ACHN (cell line): ENCODE results near the gene MCEMP1.
A peak's percentile ranks its signal among the peaks of the same experiment; 100 is the strongest.
"Not testable (repeated sequence)": the region's sequence is repeated elsewhere in the genome, so short reads cannot be mapped to it uniquely, and the experiment has no call there.

ENCODE experiments used
- DNase-seq: peaks from one replicate; pipeline ENCODE4 v3.0.0-alpha.2; 2015
- in situ Hi-C: cut with HindIII; loops from 2 replicates; pipeline ENCODE4 v1.10.0; 2017; ENCODE audit warnings: low sequenced_read_pairs, low pct_ligation_motif_present, low pct_unique_long_range_greater_than_20kb

The MCEMP1 gene

DNA sequence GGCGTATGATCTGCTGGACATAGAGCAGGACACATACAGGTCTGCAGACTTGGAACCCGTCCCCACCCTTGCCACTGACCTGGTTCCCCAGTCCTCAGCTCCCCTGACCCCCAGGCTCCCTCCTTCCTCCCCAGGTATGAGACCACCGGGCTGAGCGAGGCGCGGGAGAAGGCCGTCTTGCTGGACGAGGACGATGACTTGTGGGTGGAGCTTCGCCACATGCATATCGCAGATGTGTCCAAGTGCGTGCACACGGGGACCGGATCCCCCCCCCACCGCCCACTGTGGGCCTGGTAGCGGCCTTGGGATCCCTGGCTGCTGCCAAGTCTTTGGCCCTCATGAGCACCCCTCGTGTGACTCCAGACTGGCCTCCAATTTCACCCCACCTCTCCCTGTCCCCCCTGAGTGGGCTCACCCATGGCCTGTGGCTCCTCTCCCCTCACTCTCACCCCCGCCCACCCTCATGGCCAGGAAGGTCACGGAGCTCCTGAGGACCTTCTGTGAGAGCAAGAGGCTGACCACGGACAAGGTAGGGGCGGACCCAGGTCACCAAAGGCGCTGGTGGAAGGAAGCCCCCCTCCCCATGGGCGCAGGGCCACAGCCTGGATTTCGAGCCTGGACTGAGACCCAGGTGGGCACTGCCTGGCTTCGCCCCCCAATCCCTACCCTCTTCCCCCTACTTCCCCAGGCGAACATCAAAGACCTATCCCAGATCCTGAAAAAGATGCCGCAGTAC is 34.4 kb upstream of the MCEMP1 start:
- in situ Hi-C loops: no loop called here
- DNase-seq: no peak

DNA sequence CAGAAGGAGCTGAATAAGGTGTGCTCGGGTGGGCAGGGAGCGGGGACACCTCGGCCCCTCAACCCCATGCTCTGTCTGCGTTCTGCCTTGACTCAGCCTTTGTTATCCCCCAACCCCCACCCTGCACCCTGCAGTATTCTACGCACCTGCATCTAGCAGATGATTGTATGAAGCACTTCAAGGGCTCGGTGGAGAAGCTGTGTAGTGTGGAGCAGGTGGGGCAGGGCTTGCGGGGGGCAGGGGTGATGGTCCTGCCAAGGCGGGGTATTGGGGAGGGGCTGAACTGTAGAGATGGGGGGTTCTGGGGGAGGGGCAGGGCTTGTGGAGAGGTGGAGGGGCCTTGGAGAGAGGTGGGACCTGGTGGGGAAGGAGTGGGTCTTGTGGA is 33.9 kb upstream of the MCEMP1 start:
- in situ Hi-C loops: no loop called here
- DNase-seq: no peak

DNA sequence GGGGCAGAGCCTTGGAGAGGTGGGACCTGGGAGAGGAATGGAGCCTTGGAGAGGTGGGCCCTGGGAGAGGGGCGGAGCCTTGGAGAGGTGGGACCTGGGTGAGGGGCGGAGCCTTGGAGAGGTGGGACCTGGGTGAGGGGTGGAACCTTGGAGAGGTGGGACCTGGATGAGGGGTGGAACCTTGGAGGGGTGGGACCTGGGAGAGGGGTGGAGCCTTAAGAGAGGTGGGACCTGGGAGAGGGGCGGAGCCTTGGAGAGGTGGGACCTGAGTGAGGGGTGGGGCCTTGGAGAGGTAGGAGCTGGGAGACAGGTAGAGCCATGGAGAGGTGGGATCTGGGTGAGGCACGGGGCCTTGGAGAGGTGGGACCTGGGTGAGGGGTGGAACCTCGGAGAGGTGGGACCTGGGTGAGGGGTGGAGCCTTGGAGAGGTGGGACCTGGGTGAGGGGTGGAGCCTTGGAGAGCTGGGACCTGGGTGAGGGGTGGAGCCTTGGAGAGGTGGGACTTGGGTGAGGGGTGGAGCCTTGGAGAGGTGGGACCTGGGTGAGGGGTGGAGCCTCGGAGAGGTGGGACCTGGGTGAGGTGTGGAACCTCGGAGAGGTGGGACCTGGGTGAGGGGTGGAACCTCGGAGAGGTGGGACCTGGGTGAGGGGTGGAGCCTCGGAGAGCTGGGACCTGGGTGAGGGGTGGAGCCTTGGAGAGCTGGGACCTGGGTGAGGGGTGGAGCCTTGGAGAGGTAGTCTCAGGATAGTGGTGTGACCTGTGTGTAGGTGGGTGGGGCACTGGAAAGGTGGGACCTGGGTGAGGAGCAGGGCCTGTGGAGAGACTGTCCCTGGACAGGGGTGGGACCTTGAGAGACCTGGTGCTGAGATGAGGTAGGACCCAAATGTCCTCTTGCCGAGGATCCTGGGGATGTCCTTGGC is 33.0 kb upstream of the MCEMP1 start:
- DNase-seq, in situ Hi-C loops: not testable (repeated sequence)

DNA sequence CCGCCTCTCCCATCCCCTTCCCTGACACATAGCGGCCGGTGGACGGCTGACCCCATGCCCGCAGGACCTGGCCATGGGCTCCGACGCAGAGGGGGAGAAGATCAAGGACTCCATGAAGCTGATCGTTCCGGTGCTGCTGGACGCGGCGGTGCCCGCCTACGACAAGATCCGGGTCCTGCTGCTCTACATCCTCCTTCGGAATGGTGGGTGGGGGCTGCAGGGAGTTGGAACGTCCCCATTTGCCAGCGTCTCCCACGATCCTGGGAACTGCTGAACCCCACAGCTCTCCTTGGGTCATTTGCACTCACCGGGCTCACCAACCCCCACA is 32.4 kb upstream of the MCEMP1 start:
- no peak for DNase-seq
- in situ Hi-C loops: no loop called here

DNA sequence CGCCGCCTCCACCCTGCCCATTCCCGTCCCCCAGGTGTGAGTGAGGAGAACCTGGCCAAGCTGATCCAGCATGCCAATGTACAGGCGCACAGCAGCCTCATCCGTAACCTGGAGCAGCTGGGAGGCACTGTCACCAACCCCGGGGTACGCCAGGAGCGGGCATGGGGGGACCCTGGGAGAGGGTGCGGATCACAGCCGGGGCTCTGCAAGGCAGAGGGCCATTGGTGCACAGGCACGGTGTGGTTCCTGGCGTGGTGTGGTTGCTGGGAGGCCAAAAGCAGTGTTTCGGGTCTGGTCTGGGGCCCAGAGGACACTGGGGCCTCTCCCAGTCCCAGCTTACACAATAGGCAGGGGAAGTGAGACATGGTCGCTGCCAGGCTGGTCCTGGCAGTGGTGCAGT is 31.7 kb upstream of the MCEMP1 start:
- DNase-seq: no peak
- in situ Hi-C loops: no loop called here

DNA sequence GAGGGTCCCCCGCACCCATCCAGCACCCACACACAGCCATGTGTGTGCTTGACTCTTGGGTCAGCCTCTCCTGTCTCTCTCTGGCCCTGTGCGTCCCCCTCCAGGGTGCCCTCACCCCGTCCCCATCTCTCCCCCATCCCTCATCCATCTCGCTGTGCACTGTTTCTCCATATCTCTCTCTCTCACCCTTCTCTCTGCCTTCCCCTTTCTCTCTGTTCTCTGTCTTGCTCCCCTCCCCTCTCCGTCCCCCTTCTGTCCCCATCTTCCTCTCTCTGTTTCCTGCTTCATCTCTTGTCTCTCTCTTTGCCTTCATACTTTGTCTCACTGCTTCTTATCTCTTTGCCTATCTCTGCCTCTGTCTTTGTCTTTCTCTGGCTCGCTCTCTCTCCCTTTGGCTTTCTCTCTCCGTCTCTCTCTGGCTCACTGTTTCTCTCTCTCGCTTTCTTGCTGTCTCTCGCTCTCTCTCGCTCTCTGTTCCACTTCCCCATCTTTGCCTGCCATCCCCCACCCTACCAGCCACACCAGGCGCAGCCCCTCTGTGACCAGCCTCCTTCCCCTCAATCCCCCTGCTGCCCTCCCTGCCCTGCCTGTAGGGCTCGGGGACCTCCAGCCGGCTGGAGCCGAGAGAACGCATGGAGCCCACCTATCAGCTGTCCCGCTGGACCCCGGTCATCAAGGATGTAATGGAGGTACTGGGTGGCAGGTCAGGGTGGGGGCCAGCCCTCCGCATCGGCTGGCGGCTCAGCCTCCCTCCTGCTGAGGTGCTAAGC is 31.0 kb upstream of the MCEMP1 start:
- in situ Hi-C loops: no loop called here
- DNase-seq: no peak

DNA sequence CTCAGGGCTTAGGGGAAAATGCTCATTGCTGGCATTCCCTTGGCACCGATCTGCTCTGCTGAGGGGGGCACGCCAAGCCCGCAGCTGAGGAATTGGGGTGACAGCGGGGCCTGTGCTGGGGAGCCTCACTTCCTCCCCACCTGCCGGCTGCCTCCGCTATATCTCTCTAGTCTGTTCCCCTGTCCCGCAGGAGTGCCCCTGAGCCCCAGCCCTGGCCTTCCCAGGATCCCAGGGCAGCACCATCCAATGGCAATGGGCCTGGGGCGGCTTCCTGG is 30.5 kb upstream of the MCEMP1 start:
- in situ Hi-C loops: no loop called here
- no peak for DNase-seq

DNA sequence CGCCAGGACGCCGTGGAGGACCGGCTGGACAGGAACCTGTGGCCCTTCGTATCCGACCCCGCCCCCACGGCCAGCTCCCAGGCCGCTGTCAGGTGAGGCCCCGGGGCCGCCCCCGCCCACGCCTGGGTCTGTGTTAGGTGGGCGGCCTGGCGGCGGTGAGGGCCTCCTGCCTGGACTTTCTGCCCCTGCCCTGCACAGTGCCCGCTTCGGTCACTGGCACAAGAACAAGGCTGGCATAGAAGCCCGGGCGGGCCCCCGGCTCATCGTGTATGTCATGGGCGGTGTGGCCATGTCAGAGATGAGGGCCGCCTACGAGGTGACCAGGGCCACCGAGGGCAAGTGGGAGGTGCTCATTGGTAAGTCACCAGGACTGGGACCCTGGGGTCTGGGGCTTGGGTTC is 29.7 kb upstream of the MCEMP1 start:
- in situ Hi-C loops: no loop called here
- no peak for DNase-seq

DNA sequence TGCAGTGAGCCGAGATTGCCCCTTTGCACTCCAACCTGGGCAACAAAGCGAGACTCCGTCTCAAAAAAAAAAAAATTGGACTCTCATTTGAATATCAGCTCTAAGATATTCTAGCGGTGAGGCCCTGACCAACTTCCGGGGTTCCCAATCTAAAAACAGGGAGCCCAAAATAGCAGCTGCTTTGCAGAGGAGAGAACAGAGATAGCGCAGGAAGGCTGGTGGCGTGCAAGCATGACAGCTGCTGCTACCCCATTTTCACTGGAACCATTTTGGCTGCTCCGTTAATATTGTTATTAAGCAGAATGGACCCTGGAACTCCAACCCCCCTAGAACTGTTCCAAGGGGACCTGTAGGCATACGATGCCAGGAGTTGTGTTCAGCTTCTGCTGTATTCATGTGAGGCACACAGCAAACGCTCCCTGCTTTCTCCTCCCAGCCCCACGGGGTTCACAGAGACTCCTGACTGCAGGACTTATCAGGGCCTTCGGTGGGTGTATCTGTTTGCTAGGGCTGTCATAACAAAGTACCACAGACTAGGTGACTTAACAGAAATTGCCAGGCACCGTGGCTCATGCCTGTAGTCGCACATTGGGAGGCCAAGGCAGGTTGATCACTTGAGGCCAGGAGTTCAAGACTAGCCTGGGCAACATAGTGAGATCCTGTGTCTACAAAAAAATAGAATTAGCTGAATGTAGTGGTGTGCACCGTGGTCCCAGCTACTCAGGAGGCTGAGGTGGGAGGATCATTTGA is 28.4 kb upstream of the MCEMP1 start:
- in situ Hi-C loops: no loop called here
- no peak for DNase-seq

DNA sequence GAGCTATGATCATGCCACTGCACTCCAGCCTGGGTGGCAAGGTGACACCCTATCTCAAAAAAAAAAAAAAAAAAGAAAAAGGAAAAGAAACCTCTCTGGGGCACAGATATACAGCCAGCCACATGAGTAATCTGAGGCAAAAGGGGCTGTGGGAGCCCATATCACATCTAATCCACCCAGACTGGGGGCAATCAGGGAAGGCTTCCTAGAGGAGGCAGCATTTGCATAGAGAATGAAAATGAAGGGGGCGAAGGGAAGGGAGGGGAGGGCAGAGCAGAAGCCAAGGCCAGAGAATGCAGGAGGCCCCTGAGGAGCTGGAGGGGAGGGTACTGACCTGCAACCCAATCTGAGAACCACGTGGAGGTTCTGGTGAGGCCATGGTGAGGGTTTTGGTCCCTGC is 26.7 kb upstream of the MCEMP1 start:
- in situ Hi-C loops: no loop called here

DNA sequence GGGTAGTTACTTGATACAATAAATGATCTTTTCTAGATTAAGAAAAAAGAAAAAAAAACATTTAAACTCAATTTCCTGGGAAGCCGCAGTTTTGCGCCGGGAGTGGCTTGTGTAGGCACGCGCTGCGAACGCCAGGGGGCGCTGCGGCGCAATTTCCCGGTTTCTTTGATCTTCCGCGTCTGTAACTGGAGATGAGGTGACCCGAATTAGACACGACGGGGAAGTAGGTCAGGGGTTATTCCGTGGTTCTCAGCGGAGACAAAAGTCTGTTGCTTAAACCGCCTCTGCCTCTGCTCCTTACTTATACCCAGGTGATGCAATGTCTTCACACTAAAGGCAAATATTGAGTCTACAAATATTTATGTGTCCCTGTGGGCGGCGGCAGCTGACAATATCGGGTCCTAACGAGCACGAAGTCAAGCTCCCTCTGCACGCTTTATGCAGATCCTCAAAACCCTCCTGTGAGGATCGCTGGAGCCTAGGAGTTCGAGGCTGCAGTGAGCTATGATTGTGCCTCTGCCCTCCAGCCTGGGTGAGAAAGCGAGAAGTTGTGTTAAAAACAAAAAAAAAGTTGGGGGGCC is 24.7 kb upstream of the MCEMP1 start:
- in situ Hi-C loops: no loop called here
- DNase-seq: peak; percentile 63

More for the DNA sequence above, 26.7 kb upstream of the MCEMP1 start:
- no peak for DNase-seq

DNA sequence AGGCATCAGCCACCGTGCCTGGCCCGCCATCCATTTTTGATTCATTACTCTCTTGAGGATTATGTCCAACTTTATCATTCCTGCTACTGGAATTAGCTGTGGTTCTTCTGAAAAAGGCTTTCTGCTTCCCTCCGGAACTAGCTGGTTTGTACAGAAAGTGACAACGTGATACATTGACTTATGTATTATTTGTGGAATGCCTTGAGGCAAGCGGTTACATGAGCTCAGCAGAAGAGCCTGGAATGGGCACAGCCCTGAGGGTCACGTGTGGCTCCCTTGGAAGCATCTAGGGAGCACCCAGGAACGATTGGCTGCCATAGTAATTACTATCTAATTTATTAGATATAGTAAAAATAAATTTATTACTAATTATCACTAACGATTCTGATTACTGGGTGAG is 22.5 kb upstream of the MCEMP1 start:
- in situ Hi-C loops: no loop called here

DNA sequence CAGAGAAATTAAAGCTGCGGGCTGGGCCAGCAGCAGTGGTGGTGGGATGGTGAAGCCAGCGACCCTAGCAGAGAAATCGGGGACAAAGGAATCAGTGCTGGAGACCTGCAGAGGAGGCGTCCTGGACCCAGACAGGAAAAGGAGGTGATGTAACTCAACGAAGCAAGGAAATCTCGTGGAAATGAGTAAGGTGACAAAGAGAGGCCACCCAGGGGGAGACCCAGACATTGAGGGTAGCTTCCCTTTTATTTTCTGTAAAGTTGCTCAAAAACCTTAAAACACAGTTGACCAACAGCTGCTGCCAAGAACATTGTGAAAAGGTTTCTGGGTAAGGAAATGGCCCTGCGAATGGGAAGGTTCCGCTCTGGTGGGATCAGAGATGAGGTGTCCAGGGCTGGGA is 21.3 kb upstream of the MCEMP1 start:
- no peak for DNase-seq
- in situ Hi-C loops: no loop called here

More for the DNA sequence above, 22.5 kb upstream of the MCEMP1 start:
- DNase-seq: no peak

DNA sequence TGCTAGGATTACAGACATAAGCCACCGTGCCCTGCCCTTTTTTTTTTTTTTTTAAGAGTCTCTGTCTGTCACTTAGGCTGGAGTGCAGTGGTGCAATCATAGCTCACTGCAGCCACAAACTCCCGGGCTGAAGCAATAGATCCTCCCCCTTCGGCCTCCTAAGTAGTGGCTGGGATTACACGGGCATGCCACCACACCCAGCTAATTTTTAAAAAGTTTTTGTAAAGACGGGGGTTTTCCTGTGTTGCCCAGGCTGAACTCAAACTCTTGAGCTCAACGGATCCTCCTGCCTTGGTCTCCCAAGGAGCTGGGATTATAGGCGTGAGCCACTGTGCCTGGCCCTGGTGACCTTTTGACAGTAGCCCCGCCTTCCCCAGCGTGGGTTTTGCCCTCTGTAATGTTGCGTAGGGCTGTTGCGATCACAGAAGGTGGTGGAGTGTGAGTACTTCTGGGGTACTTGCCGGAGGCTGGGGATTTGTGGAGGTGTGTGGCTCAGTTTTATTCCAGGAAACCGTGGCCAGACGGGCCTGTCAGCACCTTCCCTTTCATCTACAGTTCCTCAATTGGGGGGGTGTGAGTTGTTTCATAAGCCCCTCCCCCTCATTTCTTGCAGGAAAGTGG is 19.6 kb upstream of the MCEMP1 start:
- in situ Hi-C loops: no loop called here
- no peak for DNase-seq

DNA sequence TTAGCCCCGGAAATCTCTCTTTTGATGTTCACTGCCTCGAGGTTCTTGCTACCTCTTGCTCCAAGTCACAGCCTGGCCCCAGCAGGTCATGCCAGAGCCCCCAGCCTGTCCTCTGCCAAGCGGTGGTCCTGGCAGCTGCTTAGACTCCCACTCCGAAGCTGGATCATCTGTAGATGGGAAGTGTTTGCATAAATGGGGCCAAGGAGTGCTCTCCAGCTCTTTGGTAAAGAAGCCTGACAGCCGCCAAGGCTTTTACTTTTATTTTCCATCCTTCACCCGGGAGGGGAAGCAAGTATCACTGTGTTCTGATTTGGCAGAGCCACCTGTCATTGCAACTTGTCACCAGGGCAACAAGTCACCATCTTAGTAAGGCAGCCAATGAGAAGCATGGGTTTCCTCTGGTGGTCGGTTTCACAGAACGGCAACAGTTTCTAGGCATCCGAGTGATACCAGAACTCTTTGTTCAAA is 18.6 kb upstream of the MCEMP1 start:
- in situ Hi-C loops: no loop called here
- no peak for DNase-seq

DNA sequence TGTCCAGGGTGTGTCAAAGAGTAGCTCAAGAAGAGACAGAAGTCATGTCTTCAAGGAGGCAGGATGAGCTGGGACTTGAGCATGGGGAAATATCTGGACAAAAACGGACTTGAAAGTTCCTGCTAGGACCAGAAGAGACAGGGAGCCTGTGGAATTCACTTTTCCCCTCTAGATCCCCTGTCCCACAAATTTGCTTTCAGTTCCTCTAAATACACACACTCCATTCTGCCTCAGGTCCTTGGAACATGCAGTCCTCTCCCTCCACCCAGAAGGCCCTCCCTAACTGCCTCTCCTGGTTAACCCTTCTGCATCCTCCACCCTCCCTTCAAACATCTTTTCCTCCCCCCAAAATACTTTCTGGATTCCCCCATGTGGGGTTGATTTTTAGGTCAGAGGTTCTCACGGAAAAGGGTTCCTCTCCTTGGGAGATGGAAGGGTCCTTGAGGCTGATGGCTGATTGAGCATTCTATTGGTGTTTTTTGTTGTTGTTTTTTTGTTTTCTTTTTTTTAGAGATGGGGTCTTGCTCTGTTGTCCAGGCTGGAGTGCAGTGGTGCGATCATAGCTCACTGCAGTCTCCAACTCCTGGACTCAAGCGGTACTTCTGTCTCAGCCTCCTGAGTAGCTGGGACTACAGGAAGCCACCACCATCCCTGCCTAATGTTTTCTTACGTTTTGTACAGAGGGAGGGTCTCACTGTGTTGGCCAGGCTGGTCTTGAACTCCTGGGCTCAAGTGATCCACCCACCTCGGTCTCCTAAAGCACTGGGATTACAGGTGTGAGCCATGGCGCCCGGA is 14.9 kb upstream of the MCEMP1 start:
- no peak for DNase-seq
- in situ Hi-C loops: no loop called here

DNA sequence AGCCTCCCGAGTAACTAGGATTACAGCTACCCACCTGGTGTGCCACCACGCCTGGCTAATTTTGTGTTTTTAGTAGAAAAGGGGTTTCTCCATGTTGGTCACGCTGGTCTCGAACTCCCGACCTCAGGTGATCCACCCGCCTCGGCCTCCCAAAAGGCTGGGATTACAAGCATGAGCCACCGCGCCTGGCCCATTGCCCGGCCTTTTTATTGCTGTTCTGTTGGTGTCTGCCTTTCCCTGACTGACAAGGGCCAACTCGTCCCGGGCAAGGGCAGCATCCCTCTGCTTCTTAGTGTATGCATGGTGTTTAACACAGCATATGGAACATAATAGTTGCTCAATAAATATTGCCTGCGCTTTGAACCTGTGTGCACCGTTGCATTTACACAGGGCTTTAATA is 14.2 kb upstream of the MCEMP1 start:
- DNase-seq: no peak
- in situ Hi-C loops: no loop called here
